K562 (cell line): ENCODE data around the gene BICC1.

ENCODE experiments used
- ARNT ChIP-seq, 2 experiments: fragments of 450-650 bp; IDR thresholded peaks; 2 replicates each; pipeline ENCODE4 v1.6.1; 2016; ENCODE audit warnings: mild to moderate bottlenecking in 1 of 2
- CBX1 ChIP-seq: sonication (generic); IDR thresholded peaks from 2 replicates; pipeline ENCODE4 v1.6.1; 2016; ENCODE audit warnings: antibody characterized with exemption, low read depth, mild to moderate bottlenecking
- CREB1 ChIP-seq, 2 experiments: sonication (generic) in 1 of 2; formaldehyde crosslinking in 1 of 2; IDR thresholded peaks; 2 replicates each; pipeline versions ENCODE4 v1.6.1 to v1.8.0; 2012 to 2022; ENCODE audit warnings: inconsistent platforms in 1 of 2, mild to moderate bottlenecking in 1 of 2, missing genetic modification reagents in 1 of 2, moderate library complexity in 1 of 2
- MAFG ChIP-seq: fragments of 450-650 bp; conservative IDR thresholded peaks from 2 replicates; pipeline ENCODE4 v1.6.1; 2016; ENCODE audit warnings: missing genetic modification characterization, missing compliant biosample characterization
- POLR2A ChIP-seq: fragments of 450-650 bp; conservative IDR thresholded peaks from 2 replicates; pipeline ENCODE4 v1.6.1; 2016
- RB1 ChIP-seq: fragments of 450-650 bp; IDR thresholded peaks from 2 replicates; pipeline ENCODE4 v1.6.1; 2017; ENCODE audit warnings: low read depth, mild to moderate bottlenecking
- ZNF274 ChIP-seq: IDR thresholded peaks from 2 replicates; pipeline ENCODE4 v1.6.1; 2011; ENCODE audit warnings: low read depth, mild to moderate bottlenecking, low read length, moderate library complexity, borderline replicate concordance
- ZNF280B ChIP-seq: fragments of 250-450 bp; sonication (Bioruptor Pico); IDR thresholded peaks from 2 replicates; pipeline ENCODE4 v1.5.1; 2021; ENCODE audit warnings: mild to moderate bottlenecking

GRCh38 chr10:58547963-58548362 is 35.3 kb downstream of the BICC1 start:
- no peak for TF ChIP-seq CREB1 (IDR thresholded peaks at IDR 0.05)
- TF ChIP-seq CREB1 (CRISPR knock-in tag; IDR thresholded peaks at IDR 0.05) = no peak
- no peak for TF ChIP-seq CBX1
- TF ChIP-seq ZNF280B = no peak
- no peak for TF ChIP-seq RB1
- TF ChIP-seq ZNF274 = no peak
- no peak for TF ChIP-seq MAFG
- no peak for TF ChIP-seq ARNT (IDR thresholded peaks at IDR 0.05)
- no peak for TF ChIP-seq POLR2A
